Neural progenitor cell (in vitro differentiated cells): ENCODE results near the gene EIPR1.

Source experiments
- EZH2phosphoT487 ChIP-seq: fragments of 200-600 bp; sonication (generic); IDR thresholded peaks from 2 replicates; pipeline ENCODE4 v1.6.1; 2017; ENCODE audit warnings: antibody characterized with exemption
- TF ChIP-seq, protein P1 (sequence below): fragments of 200-600 bp; sonication (generic); IDR thresholded peaks from 2 replicates; pipeline ENCODE4 v1.5.1; 2017; ENCODE audit warnings: antibody characterized with exemption, mild to moderate bottlenecking

DNA sequence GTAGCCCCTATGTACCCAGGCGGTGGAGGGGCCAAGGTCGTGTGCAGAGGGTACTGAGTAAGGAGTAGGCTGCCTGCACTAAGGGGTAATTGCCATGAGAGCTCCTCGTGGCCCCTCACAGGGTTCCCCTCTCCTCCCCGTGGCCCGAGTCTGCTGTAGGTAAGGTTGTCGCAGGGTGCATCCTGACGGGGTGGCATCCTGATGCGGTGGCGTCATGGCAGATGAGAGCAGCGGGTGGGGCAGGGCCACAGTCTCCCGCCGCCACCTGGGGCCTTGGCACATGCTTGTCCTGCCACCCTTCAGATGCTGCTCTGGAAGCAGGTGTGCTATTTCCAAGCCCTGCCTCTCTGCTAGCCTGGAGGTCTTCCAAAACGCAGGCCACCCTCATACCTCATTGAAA is 89.7 kb downstream of the EIPR1 start:
- TF ChIP-seq, protein P1, sequence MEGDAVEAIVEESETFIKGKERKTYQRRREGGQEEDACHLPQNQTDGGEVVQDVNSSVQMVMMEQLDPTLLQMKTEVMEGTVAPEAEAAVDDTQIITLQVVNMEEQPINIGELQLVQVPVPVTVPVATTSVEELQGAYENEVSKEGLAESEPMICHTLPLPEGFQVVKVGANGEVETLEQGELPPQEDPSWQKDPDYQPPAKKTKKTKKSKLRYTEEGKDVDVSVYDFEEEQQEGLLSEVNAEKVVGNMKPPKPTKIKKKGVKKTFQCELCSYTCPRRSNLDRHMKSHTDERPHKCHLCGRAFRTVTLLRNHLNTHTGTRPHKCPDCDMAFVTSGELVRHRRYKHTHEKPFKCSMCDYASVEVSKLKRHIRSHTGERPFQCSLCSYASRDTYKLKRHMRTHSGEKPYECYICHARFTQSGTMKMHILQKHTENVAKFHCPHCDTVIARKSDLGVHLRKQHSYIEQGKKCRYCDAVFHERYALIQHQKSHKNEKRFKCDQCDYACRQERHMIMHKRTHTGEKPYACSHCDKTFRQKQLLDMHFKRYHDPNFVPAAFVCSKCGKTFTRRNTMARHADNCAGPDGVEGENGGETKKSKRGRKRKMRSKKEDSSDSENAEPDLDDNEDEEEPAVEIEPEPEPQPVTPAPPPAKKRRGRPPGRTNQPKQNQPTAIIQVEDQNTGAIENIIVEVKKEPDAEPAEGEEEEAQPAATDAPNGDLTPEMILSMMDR: no peak
- no peak for TF ChIP-seq EZH2phosphoT487
